ENCODE data around the gene SEC31A.

- TF ChIP-seq, protein P1, sequence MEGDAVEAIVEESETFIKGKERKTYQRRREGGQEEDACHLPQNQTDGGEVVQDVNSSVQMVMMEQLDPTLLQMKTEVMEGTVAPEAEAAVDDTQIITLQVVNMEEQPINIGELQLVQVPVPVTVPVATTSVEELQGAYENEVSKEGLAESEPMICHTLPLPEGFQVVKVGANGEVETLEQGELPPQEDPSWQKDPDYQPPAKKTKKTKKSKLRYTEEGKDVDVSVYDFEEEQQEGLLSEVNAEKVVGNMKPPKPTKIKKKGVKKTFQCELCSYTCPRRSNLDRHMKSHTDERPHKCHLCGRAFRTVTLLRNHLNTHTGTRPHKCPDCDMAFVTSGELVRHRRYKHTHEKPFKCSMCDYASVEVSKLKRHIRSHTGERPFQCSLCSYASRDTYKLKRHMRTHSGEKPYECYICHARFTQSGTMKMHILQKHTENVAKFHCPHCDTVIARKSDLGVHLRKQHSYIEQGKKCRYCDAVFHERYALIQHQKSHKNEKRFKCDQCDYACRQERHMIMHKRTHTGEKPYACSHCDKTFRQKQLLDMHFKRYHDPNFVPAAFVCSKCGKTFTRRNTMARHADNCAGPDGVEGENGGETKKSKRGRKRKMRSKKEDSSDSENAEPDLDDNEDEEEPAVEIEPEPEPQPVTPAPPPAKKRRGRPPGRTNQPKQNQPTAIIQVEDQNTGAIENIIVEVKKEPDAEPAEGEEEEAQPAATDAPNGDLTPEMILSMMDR (conservative IDR thresholded peaks at IDR 0.05; ENCODE audit: low read depth in 2 of 2), result no peak
- TF ChIP-seq EZH2phosphoT487 (IDR thresholded peaks at IDR 0.05; ENCODE audit: unreplicated experiment) (no peak), POLR2AphosphoS5 (IDR thresholded peaks at IDR 0.05; ENCODE audit: low read depth) (no peak), ZNF114 (CRISPR knock-in tag; IDR thresholded peaks at IDR 0.05) (no peak), EZH2 (IDR thresholded peaks at IDR 0.05; ENCODE audit: low read depth, unreplicated experiment) (no peak), STAT1 (IDR thresholded peaks at IDR 0.05; ENCODE audit: unreplicated experiment) (no peak)
- TF ChIP-seq, protein P2, sequence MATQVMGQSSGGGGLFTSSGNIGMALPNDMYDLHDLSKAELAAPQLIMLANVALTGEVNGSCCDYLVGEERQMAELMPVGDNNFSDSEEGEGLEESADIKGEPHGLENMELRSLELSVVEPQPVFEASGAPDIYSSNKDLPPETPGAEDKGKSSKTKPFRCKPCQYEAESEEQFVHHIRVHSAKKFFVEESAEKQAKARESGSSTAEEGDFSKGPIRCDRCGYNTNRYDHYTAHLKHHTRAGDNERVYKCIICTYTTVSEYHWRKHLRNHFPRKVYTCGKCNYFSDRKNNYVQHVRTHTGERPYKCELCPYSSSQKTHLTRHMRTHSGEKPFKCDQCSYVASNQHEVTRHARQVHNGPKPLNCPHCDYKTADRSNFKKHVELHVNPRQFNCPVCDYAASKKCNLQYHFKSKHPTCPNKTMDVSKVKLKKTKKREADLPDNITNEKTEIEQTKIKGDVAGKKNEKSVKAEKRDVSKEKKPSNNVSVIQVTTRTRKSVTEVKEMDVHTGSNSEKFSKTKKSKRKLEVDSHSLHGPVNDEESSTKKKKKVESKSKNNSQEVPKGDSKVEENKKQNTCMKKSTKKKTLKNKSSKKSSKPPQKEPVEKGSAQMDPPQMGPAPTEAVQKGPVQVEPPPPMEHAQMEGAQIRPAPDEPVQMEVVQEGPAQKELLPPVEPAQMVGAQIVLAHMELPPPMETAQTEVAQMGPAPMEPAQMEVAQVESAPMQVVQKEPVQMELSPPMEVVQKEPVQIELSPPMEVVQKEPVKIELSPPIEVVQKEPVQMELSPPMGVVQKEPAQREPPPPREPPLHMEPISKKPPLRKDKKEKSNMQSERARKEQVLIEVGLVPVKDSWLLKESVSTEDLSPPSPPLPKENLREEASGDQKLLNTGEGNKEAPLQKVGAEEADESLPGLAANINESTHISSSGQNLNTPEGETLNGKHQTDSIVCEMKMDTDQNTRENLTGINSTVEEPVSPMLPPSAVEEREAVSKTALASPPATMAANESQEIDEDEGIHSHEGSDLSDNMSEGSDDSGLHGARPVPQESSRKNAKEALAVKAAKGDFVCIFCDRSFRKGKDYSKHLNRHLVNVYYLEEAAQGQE (IDR thresholded peaks at IDR 0.05; ENCODE audit: unreplicated experiment), result no peak
Measured at GRCh38 chr4:82773057-82773456, 117.9 kb downstream of the SEC31A start.

All from GM23338 (cell line).